HEK293T (cell line): ENCODE measurements around the gene CTSZ.

Source experiments
- CTCF ChIA-PET: fragments of 350-600 bp; formaldehyde crosslinking; extraction: SDS; loops from one replicate; lab custom pipeline; 2021; ENCODE audit warnings: antibody characterized with exemption, inconsistent platforms; lab: Yijun Ruan, JAX
- POLR2A ChIA-PET: fragments of 350-600 bp; formaldehyde crosslinking; extraction: SDS; loops from one replicate; lab custom pipeline; 2020; ENCODE audit warnings: antibody characterized with exemption, inconsistent platforms; lab: Yijun Ruan, JAX
- DNase-seq: peaks from one replicate; pipeline ENCODE4 v3.0.0; 2012; ENCODE audit warnings: mixed read lengths; ENCODE audit errors: extremely low spot score
- ARNT ChIP-seq: fragments of 450-650 bp; IDR thresholded peaks from 2 replicates; pipeline ENCODE4 v1.6.1; 2017; ENCODE audit warnings: mild to moderate bottlenecking
- BHLHE40 ChIP-seq: fragments of 450-650 bp; IDR thresholded peaks from 2 replicates; pipeline ENCODE4 v1.6.1; 2016; ENCODE audit warnings: mild to moderate bottlenecking, moderate library complexity, borderline replicate concordance
- CTBP1 ChIP-seq: fragments of 450-650 bp; IDR thresholded peaks from 2 replicates; pipeline ENCODE4 v1.6.1; 2016; ENCODE audit warnings: borderline replicate concordance
- ELF4 ChIP-seq: fragments of 450-650 bp; IDR thresholded peaks from 2 replicates; pipeline ENCODE4 v1.6.1; 2017; ENCODE audit warnings: antibody characterized with exemption
- FOXA1 ChIP-seq: fragments of 450-650 bp; IDR thresholded peaks from 2 replicates; pipeline ENCODE4 v1.6.1; 2016; ENCODE audit warnings: mild to moderate bottlenecking
- FOXK2 ChIP-seq: fragments of 450-650 bp; IDR thresholded peaks from 2 replicates; pipeline ENCODE4 v1.6.1; 2016; ENCODE audit warnings: mild to moderate bottlenecking
- FOXM1 ChIP-seq: fragments of 450-650 bp; IDR thresholded peaks from 2 replicates; pipeline ENCODE4 v1.6.1; 2017; ENCODE audit warnings: mild to moderate bottlenecking, borderline replicate concordance
- L3MBTL2 ChIP-seq: fragments of 450-650 bp; conservative IDR thresholded peaks from 2 replicates; pipeline ENCODE4 v1.6.1; 2016; ENCODE audit warnings: mild to moderate bottlenecking
- LEF1 ChIP-seq: fragments of 450-650 bp; IDR thresholded peaks from 2 replicates; pipeline ENCODE4 v1.6.1; 2017; ENCODE audit warnings: mild to moderate bottlenecking, borderline replicate concordance
- NFRKB ChIP-seq: fragments of 450-650 bp; IDR thresholded peaks from 2 replicates; pipeline ENCODE4 v1.6.1; 2016; ENCODE audit warnings: mild to moderate bottlenecking, moderate library complexity
- PKNOX1 ChIP-seq: fragments of 450-650 bp; IDR thresholded peaks from 2 replicates; pipeline ENCODE4 v1.6.1; 2016
- SP1 ChIP-seq: fragments of 450-650 bp; IDR thresholded peaks from 2 replicates; pipeline ENCODE4 v1.6.1; 2017
- SUZ12 ChIP-seq: fragments of 450-650 bp; IDR thresholded peaks from 2 replicates; pipeline ENCODE4 v1.6.1; 2016; ENCODE audit warnings: mild to moderate bottlenecking
- TARDBP ChIP-seq: fragments of 450-650 bp; IDR thresholded peaks from 2 replicates; pipeline ENCODE4 v1.6.1; 2016
- ZNF384 ChIP-seq: fragments of 450-650 bp; IDR thresholded peaks from 2 replicates; pipeline ENCODE4 v1.6.1; 2016

CTSZ gene

DNA sequence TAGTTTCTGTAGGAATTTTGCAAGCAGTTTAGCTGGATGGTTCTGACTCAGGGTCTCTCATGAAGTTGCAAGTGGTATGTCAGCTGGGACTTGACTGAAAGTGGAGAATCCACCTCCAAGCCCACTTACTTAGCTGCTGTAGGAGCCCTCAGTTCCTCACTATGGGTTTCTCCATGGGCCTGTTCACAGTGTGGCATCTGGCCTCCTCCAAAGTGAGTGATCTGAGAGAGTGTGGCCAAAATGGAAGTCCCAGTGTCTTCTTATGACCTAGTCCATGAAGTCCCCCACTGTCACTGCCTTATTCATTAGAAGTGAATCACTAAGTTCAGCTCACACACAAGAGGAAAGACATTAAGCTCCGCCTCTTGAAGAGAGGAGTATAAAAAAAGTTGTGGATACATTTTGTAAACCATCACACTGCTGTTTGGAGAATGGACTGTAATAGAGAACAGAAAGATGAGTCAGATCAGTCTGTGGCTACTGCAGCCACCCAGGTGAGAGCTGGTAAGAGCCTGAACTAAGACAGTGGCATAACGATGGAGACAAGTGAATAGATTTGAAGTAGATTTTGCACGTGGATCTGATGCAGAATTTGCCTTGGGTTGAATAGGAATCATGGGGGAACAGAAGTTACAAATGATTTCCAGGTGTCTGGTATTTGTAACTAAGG is 30.9 kb downstream of the CTSZ start:
- CTCF ChIA-PET = no interaction called here
- POLR2A ChIA-PET = no interaction called here
- TF ChIP-seq SUZ12 (no peak), FOXM1 (no peak), PKNOX1 (no peak)
- DNase-seq = no peak

GRCh38 chr20:58975353-58975752 is 31.7 kb downstream of the CTSZ start:
- POLR2A ChIA-PET = no interaction called here
- TF ChIP-seq NFRKB = no peak
- no peak for TF ChIP-seq CTBP1
- TF ChIP-seq FOXK2 = no peak
- no peak for TF ChIP-seq ARNT
- TF ChIP-seq ZNF384 = no peak
- TF ChIP-seq FOXA1 = no peak
- TF ChIP-seq ELF4 = no peak
- no peak for TF ChIP-seq SP1
- TF ChIP-seq FOXM1 = no peak
- no peak for TF ChIP-seq SUZ12
- no peak for TF ChIP-seq BHLHE40
- no peak for TF ChIP-seq LEF1
- no peak for TF ChIP-seq L3MBTL2
- no peak for TF ChIP-seq PKNOX1
- TF ChIP-seq TARDBP = no peak

DNA sequence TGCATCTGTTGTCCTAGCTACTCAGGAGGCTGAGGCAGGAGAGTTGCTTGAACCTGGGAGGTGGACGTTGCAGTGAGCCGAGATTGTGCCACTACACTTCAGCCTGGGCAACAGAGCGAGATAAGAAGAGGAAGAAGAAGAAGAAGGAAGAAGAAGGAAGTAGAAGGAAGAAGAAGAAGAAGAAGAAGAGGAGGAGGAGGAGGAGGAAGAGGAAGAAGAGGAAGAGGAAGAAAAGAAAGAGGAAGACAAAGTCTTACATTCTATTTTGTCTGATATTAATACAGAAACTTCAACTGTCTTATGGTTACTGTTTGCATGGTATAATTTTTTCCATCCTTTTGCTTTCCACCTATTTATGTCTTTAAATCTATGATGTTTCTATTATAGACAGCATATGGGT is 33.2 kb downstream of the CTSZ start:
- CTCF ChIA-PET = no interaction called here
- no peak for DNase-seq
- POLR2A ChIA-PET = no interaction called here
- TF ChIP-seq LEF1 (no peak), L3MBTL2 (no peak), ARNT (no peak), PKNOX1 (no peak), FOXK2 (no peak), BHLHE40 (no peak)

More at GRCh38 chr20:58975353-58975752, 31.7 kb downstream of the CTSZ start:
- CTCF ChIA-PET = no interaction called here
- DNase-seq = no peak

DNA sequence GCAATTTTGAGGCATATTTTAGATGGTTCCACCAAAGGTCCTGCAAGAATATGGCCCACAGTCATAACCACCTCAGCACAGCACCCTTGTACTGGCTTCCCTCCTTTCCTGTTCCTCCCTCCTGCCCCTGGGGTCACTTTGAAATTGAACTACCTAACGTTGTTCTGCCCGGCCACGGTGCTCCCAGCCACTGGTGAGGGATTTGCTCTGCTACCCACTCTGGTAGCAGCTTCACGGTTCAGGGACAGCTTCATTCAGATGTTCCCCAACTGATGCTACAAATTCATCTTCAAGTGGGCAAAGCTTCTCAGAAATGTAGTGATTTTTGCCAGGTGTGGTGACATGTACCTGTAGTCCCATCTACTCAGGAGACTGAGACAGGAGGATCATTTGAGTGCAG is 33.9 kb downstream of the CTSZ start:
- ChIA-PET POLR2A (no interaction called here), CTCF (no interaction called here)
- TF ChIP-seq ZNF384 (no peak), NFRKB (no peak), FOXK2 (no peak), SUZ12 (no peak)
- no peak for DNase-seq

DNA sequence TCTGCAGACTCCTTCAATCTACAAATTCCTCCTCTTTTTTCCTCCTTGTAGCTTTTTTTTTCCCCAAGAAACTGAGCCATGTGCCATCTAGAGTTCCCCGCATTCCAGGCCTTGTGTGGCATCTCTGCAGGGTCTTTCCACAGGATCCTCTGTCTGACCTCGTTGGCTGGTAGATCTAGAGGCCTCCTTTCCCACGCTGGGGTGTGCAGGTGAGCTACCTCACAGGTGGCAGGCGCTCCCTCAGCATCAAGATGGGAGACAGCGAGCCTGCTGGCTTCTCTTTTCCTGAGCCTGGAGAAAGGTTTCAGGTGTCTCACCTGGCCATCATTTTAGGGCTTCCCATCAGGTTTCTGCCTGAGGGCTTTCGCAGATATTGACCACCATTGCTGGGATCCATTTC is 35.6 kb downstream of the CTSZ start:
- POLR2A ChIA-PET = no interaction called here
- DNase-seq = no peak
- CTCF ChIA-PET = interaction anchor here (0.6 kb wide), 2 partner anchors 111 to 320 kb away, joined by 3 read pairs; no protein-coding TSS in a partner anchor
- TF ChIP-seq ZNF384 (no peak), BHLHE40 (no peak), SP1 (no peak), ELF4 (no peak), CTBP1 (no peak), PKNOX1 (no peak), ARNT (no peak), LEF1 (no peak)

- TF ChIP-seq L3MBTL2 = no peak
- TF ChIP-seq FOXM1 = no peak
- TF ChIP-seq ELF4 = no peak
- TF ChIP-seq FOXK2 = no peak
- no peak for TF ChIP-seq BHLHE40
- TF ChIP-seq SUZ12 = no peak
- no peak for TF ChIP-seq ZNF384
- no peak for TF ChIP-seq NFRKB
- TF ChIP-seq ARNT = no peak
- TF ChIP-seq FOXA1 = no peak
- POLR2A ChIA-PET = no interaction called here
- CTCF ChIA-PET = no interaction called here
- no peak for DNase-seq
These were observed 36.9 kb downstream of the CTSZ start for GRCh38 chr20:58970146-58970545.

DNA sequence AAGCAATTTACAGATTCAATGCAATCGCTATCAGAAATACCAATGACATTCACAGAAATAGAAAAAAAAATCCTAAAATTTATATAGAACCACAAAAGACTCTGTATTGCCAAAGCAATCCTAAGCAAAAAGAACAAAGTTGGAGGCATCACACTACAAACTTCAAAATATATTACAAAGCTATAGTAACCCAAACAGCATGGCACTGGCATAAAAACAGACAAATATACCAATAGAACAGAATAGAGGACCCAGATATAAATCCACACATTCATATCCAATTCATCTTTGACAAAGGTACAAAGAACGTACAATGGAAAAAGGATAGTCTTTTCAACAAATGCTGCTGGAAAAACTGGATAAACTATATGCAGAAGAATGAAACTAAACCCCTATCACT is 37.6 kb downstream of the CTSZ start:
- POLR2A ChIA-PET = no interaction called here
- CTCF ChIA-PET = no interaction called here
- no peak for TF ChIP-seq LEF1
- DNase-seq = no peak
